COR-L47 (cell line): ENCODE results near the gene KCNQ1.

Experiments used
- DNase-seq: peaks from one replicate; lab custom pipeline; 2025; lab: John Stamatoyannopoulos, UW

The KCNQ1 gene

DNA sequence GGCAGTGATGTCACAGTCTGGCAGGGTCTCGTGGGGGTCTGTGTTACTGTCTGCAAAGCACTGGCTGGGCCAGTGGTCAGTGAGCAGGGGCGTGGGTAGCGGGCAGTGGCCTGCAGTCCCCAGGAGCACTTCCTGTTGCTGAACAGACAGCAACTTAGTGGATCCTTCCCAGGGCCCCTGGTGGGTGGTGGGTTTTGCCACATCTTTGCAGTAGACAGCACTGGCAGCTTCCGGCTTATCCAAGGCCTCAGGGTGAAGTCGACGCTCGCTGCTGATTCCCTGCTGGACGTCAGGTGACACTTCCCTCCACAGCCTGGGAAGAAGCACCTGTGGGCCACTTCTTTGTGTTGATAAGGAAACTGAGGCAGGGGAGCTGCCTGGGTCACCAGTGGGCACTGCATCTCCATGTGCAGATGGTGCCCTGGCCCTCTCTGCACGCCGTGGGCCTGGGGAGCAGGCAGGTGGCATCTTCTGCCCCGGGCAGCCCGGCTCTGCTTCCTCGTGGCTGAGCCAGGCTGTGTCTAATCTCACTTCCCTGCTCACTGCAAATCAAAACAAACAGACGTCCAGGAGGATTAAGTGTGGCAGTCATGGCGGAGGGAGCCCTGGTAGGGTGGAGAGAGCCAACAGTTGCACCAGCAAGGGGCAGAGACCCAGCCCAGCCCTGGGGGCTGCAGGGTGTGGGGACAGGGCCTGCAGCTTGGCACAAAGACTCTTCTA lies 79.8 kb downstream of the KCNQ1 start:
- no peak for DNase-seq

DNA sequence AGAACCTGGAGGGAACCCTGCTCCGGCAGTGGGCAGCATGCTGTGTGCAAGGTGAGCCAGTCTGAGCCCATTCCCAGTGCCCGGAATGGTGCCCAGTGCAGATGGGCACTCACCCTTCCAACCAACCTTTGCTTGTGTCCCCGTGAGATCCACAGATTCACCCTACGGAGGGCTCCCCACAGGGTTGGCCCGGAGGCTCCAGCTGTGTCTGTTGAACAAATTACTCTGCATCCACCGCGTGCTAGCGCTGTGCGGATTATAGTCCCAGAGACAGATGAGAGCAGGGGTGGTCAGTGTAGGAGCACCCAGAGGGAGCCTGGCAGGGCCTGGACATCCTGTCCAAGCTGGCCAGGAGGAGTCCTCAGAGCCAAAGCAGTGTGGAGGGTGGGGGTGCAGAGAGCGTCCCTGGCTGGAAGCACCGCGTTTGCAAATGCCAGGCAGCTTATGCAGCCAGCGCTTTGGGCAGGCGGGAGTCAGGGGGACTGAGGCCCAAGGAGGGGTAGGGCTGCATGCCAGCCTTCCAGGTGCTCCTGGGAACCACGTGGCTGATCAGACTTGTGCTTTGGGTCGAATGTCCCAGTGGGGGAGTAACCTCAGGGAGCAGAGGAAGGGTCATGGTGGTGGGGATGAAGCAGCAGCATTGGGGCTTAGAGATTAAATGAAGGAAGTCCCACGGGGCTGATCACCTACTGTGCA lies 80.5 kb downstream of the KCNQ1 start:
- DNase-seq: peak; percentile 25

DNA sequence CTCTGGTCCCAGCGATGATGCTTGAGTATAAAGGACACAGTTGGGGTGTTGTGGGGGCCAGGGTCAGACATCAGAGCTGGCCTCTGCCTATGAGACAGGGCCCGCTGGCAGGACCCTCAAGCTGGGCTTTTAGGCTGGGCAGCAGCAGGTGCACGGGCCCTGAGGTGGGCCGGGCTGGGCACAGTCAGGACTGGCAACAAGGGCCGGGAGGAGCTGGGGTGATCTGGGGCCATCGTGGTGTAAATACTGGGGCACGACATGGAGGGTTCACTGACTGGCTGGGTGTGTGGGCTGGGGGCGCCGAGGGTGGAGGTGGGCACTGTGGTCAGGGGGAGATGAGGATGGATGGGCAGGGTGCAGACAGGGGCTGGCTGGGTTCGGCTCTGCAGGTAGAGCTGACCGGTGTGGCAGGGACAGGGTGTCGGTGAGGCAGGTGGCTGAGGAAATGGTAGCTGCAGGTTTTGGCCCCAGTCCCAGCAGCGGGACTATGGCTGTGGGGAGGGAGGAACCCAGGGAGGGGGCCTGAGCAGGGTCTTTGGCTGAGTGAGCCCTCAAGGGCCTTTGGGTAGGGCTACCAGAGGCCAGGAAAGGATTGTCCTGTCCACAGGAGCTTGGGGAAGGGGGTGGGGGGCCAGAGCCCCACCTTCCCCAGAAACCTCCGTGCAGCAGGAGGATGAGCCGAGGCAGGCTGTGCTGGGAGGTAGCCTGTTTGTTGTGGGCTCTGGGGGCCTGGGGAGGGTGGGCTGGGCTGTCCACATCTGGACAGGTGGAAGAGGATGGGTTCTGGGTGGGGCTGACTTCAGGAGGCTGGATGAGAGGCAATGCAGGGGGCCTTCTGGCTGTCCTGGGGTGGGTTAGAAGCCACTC lies 81.4 kb downstream of the KCNQ1 start:
- DNase-seq: peak; percentile 18

GRCh38 chr11:2526808-2527381 lies 82.1 kb downstream of the KCNQ1 start:
- no peak for DNase-seq

- no peak for DNase-seq
These were observed 82.9 kb downstream of the KCNQ1 start for GRCh38 chr11:2527621-2528291.

- no peak for DNase-seq
These were observed 83.7 kb downstream of the KCNQ1 start for GRCh38 chr11:2528301-2529050.

GRCh38 chr11:2529173-2529572 lies 84.4 kb downstream of the KCNQ1 start:
- DNase-seq: no peak

GRCh38 chr11:2529636-2530035 lies 84.8 kb downstream of the KCNQ1 start:
- no peak for DNase-seq

- DNase-seq: no peak
These were observed 85.5 kb downstream of the KCNQ1 start for GRCh38 chr11:2530131-2530854.

- DNase-seq: no peak
These were observed 86.0 kb downstream of the KCNQ1 start for GRCh38 chr11:2530855-2531200.

DNA sequence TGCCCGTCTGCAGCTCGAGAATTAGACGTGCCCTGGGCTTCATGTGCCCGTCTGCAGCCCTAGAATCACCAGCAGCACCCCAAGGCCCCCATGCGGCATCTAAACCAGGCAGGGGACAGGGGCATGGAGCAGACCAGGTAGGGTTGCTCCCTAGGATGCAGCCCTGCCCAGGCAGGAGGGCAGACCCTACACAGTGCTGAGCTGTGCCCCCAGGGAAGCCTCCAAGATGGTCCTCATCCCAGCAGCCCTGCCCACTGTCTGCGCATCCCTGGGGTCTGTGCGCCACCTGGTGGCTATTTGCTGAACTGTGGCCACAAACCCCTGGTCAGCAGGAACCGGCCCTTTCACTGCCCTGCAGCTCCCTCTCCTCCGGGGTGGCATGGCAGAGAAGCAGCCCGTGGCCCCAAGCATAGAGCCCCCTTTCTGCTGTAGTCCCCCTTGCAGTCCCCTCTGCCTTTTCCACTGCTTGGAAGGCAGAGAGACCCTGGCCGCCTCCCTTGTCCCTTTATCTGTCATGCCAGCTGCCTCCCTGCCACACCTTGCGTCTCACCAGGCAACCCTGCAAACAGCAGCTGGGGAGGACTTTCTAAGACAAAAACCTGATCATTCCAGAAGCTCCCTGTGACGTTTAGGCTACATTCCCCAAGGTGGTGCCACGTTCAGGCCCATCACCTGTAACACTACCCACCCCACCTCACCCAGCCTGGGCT lies 86.6 kb downstream of the KCNQ1 start:
- peak; percentile 58 for DNase-seq

- no peak for DNase-seq
These were observed 87.3 kb downstream of the KCNQ1 start for GRCh38 chr11:2531987-2532703.

- DNase-seq: peak; percentile 94
These were observed 88.1 kb downstream of the KCNQ1 start for GRCh38 chr11:2532704-2533586.

DNA sequence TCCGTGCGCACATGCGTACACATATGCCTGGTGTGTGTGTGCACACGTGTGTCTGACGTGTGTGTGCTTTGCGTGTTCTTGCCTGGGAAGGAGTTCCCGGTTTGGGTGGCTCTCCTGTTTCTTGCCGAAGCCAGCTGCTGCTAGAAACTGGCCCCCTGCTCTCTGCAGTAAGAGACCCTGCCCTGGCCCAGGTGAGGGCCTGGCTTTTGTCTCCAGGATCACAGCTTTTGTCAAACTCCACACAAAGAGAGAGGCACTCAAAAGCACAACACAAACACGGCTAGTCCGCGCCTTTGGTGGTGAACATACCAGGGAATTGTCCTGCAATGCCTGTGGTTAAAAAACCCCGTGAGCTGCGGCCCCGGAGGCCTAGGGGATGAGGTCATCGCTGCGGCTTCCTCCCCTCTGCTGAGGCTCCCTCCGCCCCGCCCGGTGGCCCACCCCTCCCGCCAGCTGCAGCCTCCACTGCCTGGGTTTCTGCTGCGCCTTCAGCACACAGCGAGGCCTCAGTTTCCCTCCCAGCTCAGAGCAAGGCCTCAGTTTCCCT lies 88.9 kb downstream of the KCNQ1 start:
- DNase-seq: no peak

DNA sequence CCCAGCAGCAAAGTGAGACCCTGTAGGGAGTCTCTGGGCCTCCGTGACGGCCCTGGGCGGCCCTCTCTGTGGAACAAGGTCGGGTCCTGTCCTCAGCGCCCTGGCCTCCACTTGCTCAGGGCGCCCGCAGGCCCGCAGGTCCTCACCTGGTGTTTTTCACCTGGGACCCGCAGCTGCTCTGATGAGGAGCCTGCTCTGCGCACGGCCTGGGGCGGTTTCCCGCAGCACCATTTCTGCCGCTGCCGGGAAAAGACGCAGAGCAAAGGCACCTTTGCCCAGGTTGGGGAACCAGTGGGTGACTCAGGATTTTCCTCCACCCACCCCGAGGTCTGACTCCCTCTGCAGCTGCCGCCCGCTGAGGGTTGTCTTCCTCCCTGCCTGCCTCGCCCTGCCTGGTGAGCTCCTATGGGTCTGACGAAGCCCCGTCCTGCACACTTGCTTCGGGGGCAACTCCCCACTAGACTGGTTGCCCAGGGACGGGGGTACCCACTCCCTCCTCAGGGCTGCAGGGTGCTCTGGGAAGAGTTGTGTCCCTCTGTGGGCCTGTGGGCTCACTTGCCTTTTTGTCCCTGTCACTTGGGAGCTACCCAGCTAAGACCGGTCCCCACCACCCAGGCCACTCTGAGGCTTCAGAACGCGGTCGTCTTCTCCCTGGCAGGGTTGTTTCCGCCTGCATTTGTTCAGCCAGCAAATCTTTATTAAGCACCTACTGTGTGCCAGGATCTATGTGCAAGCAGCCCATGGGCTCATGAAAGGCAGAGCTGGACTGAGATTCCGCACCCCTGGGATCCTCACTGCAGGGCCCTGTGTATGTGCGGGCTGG lies 89.5 kb downstream of the KCNQ1 start:
- no peak for DNase-seq

GRCh38 chr11:2534957-2535672 lies 90.3 kb downstream of the KCNQ1 start:
- no peak for DNase-seq
